OCI-M1 (cell line): ENCODE data around the gene CACNA1H.
"Not testable (repeated sequence)": the region's sequence is repeated elsewhere in the genome, so short reads cannot be mapped to it uniquely, and the experiment has no call there.

Experiments
- DNase-seq: peaks from one replicate; lab custom pipeline; 2025; lab: John Stamatoyannopoulos, UW

Gene CACNA1H

GRCh38 chr16:1193825-1194581 lies 41.1 kb downstream of the CACNA1H start:
- no peak for DNase-seq

- DNase-seq: no peak
Measured at GRCh38 chr16:1194665-1195392, 41.9 kb downstream of the CACNA1H start.

- no peak for DNase-seq
Measured at GRCh38 chr16:1195393-1195666, 42.4 kb downstream of the CACNA1H start.

- DNase-seq: no peak
Measured at GRCh38 chr16:1196494-1196893, 43.6 kb downstream of the CACNA1H start.

GRCh38 chr16:1197237-1197866 lies 44.4 kb downstream of the CACNA1H start:
- DNase-seq: no peak

- no peak for DNase-seq
Measured at GRCh38 chr16:1198194-1198593, 45.3 kb downstream of the CACNA1H start.

- DNase-seq: not testable (repeated sequence)
Measured at GRCh38 chr16:1198671-1199346, 45.9 kb downstream of the CACNA1H start.

- no peak for DNase-seq
Measured at GRCh38 chr16:1199347-1200013, 46.6 kb downstream of the CACNA1H start.

GRCh38 chr16:1200014-1200627 lies 47.2 kb downstream of the CACNA1H start:
- DNase-seq: no peak

GRCh38 chr16:1201444-1201843 lies 48.5 kb downstream of the CACNA1H start:
- no peak for DNase-seq

- no peak for DNase-seq
Measured at GRCh38 chr16:1202274-1202673, 49.4 kb downstream of the CACNA1H start.

- no peak for DNase-seq
Measured at GRCh38 chr16:1204933-1205332, 52.0 kb downstream of the CACNA1H start.

GRCh38 chr16:1206326-1206725 lies 53.4 kb downstream of the CACNA1H start:
- no peak for DNase-seq

- no peak for DNase-seq
Measured at GRCh38 chr16:1206786-1207185, 53.9 kb downstream of the CACNA1H start.

GRCh38 chr16:1208239-1208830 lies 55.4 kb downstream of the CACNA1H start:
- DNase-seq: no peak

GRCh38 chr16:1209081-1209480 lies 56.2 kb downstream of the CACNA1H start:
- no peak for DNase-seq

- DNase-seq: no peak
Measured at GRCh38 chr16:1210461-1210860, 57.6 kb downstream of the CACNA1H start.

GRCh38 chr16:1211451-1212268 lies 58.8 kb downstream of the CACNA1H start:
- no peak for DNase-seq

- DNase-seq: no peak
Measured at GRCh38 chr16:1212616-1213194, 59.8 kb downstream of the CACNA1H start.

GRCh38 chr16:1213231-1213630 lies 60.3 kb downstream of the CACNA1H start:
- no peak for DNase-seq
